Measurements from ENCODE around the gene PEX11B. TPM values are rescaled to one million over a fixed set of nuclear protein-coding genes. Genes with fewer than 3 reads are reported as not detected.

Gene PEX11B
- total RNA-seq, 2 donors from 2014 or later = 20.1 to 21.2 TPM

GRCh38 chr1:145946477-145946986 lies 28.0 kb upstream of the PEX11B start:
- Histone ChIP-seq H3K36me3 (peaks cover 49% of the 10 kb centered on the region), H3K4me3 (no peak overlapping the region), H3K9me3 (no peaks in the 10 kb centered on the region), H3K27me3 (no peaks in the 10 kb centered on the region), H3K27ac (no peak overlapping the region), H3K4me1 (peaks cover 0 to 20% of the 10 kb centered on the region in 2 donors)
- no peak for DNase-seq (ENCODE audit: low spot score)
- no peak for TF ChIP-seq CTCF (IDR thresholded peaks at IDR 0.05)

GRCh38 chr1:145944532-145944931 lies 26.0 kb upstream of the PEX11B start:
- Histone ChIP-seq H3K4me3 (no peak overlapping the region), H3K27me3 (no peaks in the 10 kb centered on the region), H3K9me3 (no peaks in the 10 kb centered on the region), H3K27ac (no peak overlapping the region), H3K36me3 (peaks cover 59% of the 10 kb centered on the region), H3K4me1 (peaks cover 0 to 2% of the 10 kb centered on the region in 2 donors)
- no peak for DNase-seq (ENCODE audit: low spot score)
- TF ChIP-seq CTCF (IDR thresholded peaks at IDR 0.05) = no peak

- H3K27me3 ChIP-seq = no peaks in the 10 kb centered on the region
- no peak overlapping the region for H3K4me3 ChIP-seq
- no peak for TF ChIP-seq CTCF (IDR thresholded peaks at IDR 0.05)
- H3K27ac ChIP-seq = no peak overlapping the region
- H3K36me3 ChIP-seq = peaks cover 59% of the 10 kb centered on the region
- no peaks in the 10 kb centered on the region for H3K9me3 ChIP-seq
- no peak for DNase-seq (ENCODE audit: low spot score)
- H3K4me1 ChIP-seq = no peaks in the 10 kb centered on the region
Measured at GRCh38 chr1:145942871-145943270, 24.4 kb upstream of the PEX11B start.

- no peaks in the 10 kb centered on the region for H3K4me1 ChIP-seq
- H3K27ac ChIP-seq = no peak overlapping the region
Measured at GRCh38 chr1:145942405-145942804, 23.9 kb upstream of the PEX11B start.

GRCh38 chr1:145937436-145937835 lies 18.9 kb upstream of the PEX11B start:
- no peak for TF ChIP-seq CTCF (IDR thresholded peaks at IDR 0.05)
- DNase-seq (ENCODE audit: low spot score) = no peak
- Histone ChIP-seq H3K27ac (no peak overlapping the region), H3K27me3 (no peaks in the 10 kb centered on the region), H3K4me1 (no peaks in the 10 kb centered on the region), H3K9me3 (no peaks in the 10 kb centered on the region), H3K4me3 (no peak overlapping the region), H3K36me3 (peaks cover 56% of the 10 kb centered on the region)

More at GRCh38 chr1:145942405-145942804, 23.9 kb upstream of the PEX11B start:
- Histone ChIP-seq H3K36me3 (peaks cover 60% of the 10 kb centered on the region), H3K4me3 (no peak overlapping the region), H3K9me3 (no peaks in the 10 kb centered on the region), H3K27me3 (no peaks in the 10 kb centered on the region)
- no peak for DNase-seq (ENCODE audit: low spot score)
- TF ChIP-seq CTCF (IDR thresholded peaks at IDR 0.05) = no peak

GRCh38 chr1:145936247-145936646 lies 17.7 kb upstream of the PEX11B start:
- no peak for DNase-seq (ENCODE audit: low spot score)
- no peaks in the 10 kb centered on the region for H3K27me3 ChIP-seq
- no peak overlapping the region for H3K4me3 ChIP-seq
- no peak overlapping the region for H3K27ac ChIP-seq
- no peaks in the 10 kb centered on the region for H3K4me1 ChIP-seq
- H3K9me3 ChIP-seq = no peaks in the 10 kb centered on the region
- no peak for TF ChIP-seq CTCF (IDR thresholded peaks at IDR 0.05)
- H3K36me3 ChIP-seq = peaks cover 54% of the 10 kb centered on the region

All from right atrium auricular region (tissue), 2 donors.